ENCODE measurements around the gene MAPKAP1.

Gene MAPKAP1

GRCh38 chr9:125388978-125389377 lies 318.0 kb downstream of the MAPKAP1 start:
- ChIA-PET CTCF (interaction anchor here (0.8 kb wide), 1 partner anchor 17 kb away, joined by 3 read pairs; no protein-coding TSS in a partner anchor), POLR2A (no interaction called here)
- TF ChIP-seq, protein P1, sequence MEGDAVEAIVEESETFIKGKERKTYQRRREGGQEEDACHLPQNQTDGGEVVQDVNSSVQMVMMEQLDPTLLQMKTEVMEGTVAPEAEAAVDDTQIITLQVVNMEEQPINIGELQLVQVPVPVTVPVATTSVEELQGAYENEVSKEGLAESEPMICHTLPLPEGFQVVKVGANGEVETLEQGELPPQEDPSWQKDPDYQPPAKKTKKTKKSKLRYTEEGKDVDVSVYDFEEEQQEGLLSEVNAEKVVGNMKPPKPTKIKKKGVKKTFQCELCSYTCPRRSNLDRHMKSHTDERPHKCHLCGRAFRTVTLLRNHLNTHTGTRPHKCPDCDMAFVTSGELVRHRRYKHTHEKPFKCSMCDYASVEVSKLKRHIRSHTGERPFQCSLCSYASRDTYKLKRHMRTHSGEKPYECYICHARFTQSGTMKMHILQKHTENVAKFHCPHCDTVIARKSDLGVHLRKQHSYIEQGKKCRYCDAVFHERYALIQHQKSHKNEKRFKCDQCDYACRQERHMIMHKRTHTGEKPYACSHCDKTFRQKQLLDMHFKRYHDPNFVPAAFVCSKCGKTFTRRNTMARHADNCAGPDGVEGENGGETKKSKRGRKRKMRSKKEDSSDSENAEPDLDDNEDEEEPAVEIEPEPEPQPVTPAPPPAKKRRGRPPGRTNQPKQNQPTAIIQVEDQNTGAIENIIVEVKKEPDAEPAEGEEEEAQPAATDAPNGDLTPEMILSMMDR (IDR thresholded peaks at IDR 0.05; ENCODE audit: insufficient read depth, low read length, missing control alignments): no peak
- DNase-seq (ENCODE audit: low read depth, low spot score): no peak
- no peak overlapping the region for H3K4me3 ChIP-seq (ENCODE audit: low read depth, low read length)

- POLR2A ChIA-PET: no interaction called here
- no peak for DNase-seq (ENCODE audit: low read depth, low spot score)
- H3K4me3 ChIP-seq (ENCODE audit: low read depth, low read length): no peak overlapping the region
- CTCF ChIA-PET: interaction anchor here (1.4 kb wide), 1 partner anchor 20 kb away, joined by 3 read pairs; no protein-coding TSS in a partner anchor
- TF ChIP-seq, protein P1 (IDR thresholded peaks at IDR 0.05; ENCODE audit: insufficient read depth, low read length, missing control alignments): no peak
Measured at GRCh38 chr9:125387861-125388524, 319.0 kb downstream of the MAPKAP1 start.

Measured in AG04449 (cell line).